G401 (cell line): ENCODE measurements around the gene ZNF597. TPM values are rescaled to one million over a fixed set of nuclear protein-coding genes. Genes with fewer than 3 reads are reported as not detected.
A peak's percentile ranks its signal among the peaks of the same experiment; 100 is the strongest.

Experiments used
- DNase-seq: peaks from one replicate; pipeline ENCODE4 v3.0.0-alpha.2; 2015; ENCODE audit warnings: low spot score
- in situ Hi-C: cut with HindIII; loops from 2 replicates; pipeline ENCODE4 v1.10.0; 2016; ENCODE audit warnings: low sequenced_read_pairs, mixed read lengths
- total RNA-seq: library from RNA; depleted of rRNA; stranded (reverse); fragments of >200 nt; shearing (Covaris generic); gene quantifications from 2 replicates; pipeline ENCODE4 v1.2.3, GENCODE V29; 2014; rRNA removed

The ZNF597 gene
- total RNA-seq: 0.18 and 0.61 TPM in 2 replicates

GRCh38 chr16:3443108-3444031, at the start of gene ZNF597, which contains the start of gene NAA60:
Gene ZNF597, minus strand, starts transcription at chr16:3443504. Its CDS starts 351 bp downstream, at chr16:3443153.
Gene NAA60, plus strand, starts transcription at chr16:3443680. Its CDS starts 32,548 bp downstream, at chr16:3476228.
- peak; percentile 95 for DNase-seq
- in situ Hi-C loops: no loop called here

- in situ Hi-C loops: no loop called here
- DNase-seq: no peak
Measured at GRCh38 chr16:3492356-3492755, 49.1 kb upstream of the ZNF597 start.

- in situ Hi-C loops: no loop called here
- no peak for DNase-seq
Measured at GRCh38 chr16:3490911-3491629, 47.8 kb upstream of the ZNF597 start.

GRCh38 chr16:3488801-3489200, 45.5 kb upstream of the ZNF597 start:
- in situ Hi-C loops: no loop called here

GRCh38 chr16:3487521-3488410, 44.5 kb upstream of the ZNF597 start:
- no peak for DNase-seq
- in situ Hi-C loops: no loop called here

More at GRCh38 chr16:3488801-3489200, 45.5 kb upstream of the ZNF597 start:
- DNase-seq: no peak

GRCh38 chr16:3486506-3487215, 43.4 kb upstream of the ZNF597 start:
- in situ Hi-C loops: no loop called here
- peak; percentile 42 for DNase-seq

GRCh38 chr16:3485821-3486505, 42.7 kb upstream of the ZNF597 start:
- in situ Hi-C loops: no loop called here
- peak; percentile 42 for DNase-seq

- DNase-seq: no peak
- in situ Hi-C loops: no loop called here
Measured at GRCh38 chr16:3485097-3485745, 41.9 kb upstream of the ZNF597 start.

GRCh38 chr16:3484318-3485096, 41.2 kb upstream of the ZNF597 start:
- DNase-seq: peak; percentile 92
- in situ Hi-C loops: no loop called here

- no peak for DNase-seq
- in situ Hi-C loops: no loop called here
Measured at GRCh38 chr16:3482659-3483241, 39.4 kb upstream of the ZNF597 start.

GRCh38 chr16:3481696-3482658, 38.7 kb upstream of the ZNF597 start:
- in situ Hi-C loops: no loop called here
- no peak for DNase-seq

GRCh38 chr16:3480901-3481695, 37.8 kb upstream of the ZNF597 start:
- in situ Hi-C loops: no loop called here
- DNase-seq: no peak

GRCh38 chr16:3479654-3480216, 36.4 kb upstream of the ZNF597 start:
- in situ Hi-C loops: no loop called here

GRCh38 chr16:3478242-3478925, 35.1 kb upstream of the ZNF597 start:
- DNase-seq: no peak
- in situ Hi-C loops: no loop called here

More at GRCh38 chr16:3479654-3480216, 36.4 kb upstream of the ZNF597 start:
- no peak for DNase-seq
